GM12892 (cell line): ENCODE results near the gene UGT2B15.

Experiments
- POLR2A ChIP-seq: IDR thresholded peaks from 2 replicates; pipeline ENCODE4 v1.6.1; 2011; ENCODE audit warnings: low read depth, low read length, control low read depth
- POLR2AphosphoS5 ChIP-seq: IDR thresholded peaks from 2 replicates; pipeline ENCODE4 v1.6.1; 2011; ENCODE audit warnings: low read depth, low read length, control low read depth

DNA sequence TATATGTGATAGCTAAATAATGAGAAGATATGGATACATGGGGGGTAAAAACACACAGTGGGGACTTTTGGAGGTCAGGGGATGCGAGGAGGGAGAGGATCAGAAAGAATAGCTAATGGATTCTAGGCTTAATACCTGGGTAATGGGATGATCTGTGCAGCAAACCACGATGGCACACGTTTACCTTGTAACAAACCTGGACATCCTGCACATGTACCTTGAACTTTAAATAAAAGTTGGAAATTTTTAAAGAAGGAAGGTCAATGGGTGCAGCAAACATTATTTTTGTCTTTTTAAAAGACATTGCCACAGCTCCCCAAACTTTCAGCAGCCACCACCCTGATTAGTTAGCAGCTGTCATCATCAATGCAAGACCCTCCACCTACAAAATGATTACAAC, 29.7 kb upstream of the UGT2B15 start:
- no peak for TF ChIP-seq POLR2A
- no peak for TF ChIP-seq POLR2AphosphoS5
